Left ventricle myocardium inferior (tissue), 1 donor: Measurements from ENCODE around the gene SULT1C4. TPM values are rescaled to one million over a fixed set of nuclear protein-coding genes. Genes with fewer than 3 reads are reported as not detected.

Experiments
- DNase-seq: peaks from one replicate; pipeline ENCODE4 v3.0.0-alpha.2; 2020
- H3K27ac ChIP-seq: fragments of 200-600 bp; replicated peaks from 2 replicates; pipeline ENCODE4 v1.8.0; 2021
- H3K27me3 ChIP-seq: fragments of 200-600 bp; 2 replicates; pipeline ENCODE4 v1.8.0; 2021; ENCODE audit warnings: low read depth
- H3K36me3 ChIP-seq: fragments of 200-600 bp; 2 replicates; pipeline ENCODE4 v1.8.0; 2021
- H3K4me1 ChIP-seq: fragments of 200-600 bp; 2 replicates; pipeline ENCODE4 v1.8.0; 2021
- H3K4me3 ChIP-seq: fragments of 200-600 bp; 2 replicates; pipeline ENCODE4 v1.8.0; 2021; ENCODE audit warnings: mild to moderate bottlenecking, moderate library complexity
- H3K9me3 ChIP-seq: fragments of 200-600 bp; replicated peaks from 2 replicates; pipeline ENCODE4 v1.8.0; 2021
- intact Hi-C: fragments of 100-400 bp; cut with micrococcal nuclease; formaldehyde crosslinking; loops from one replicate; pipeline ENCODE4 v1.11.0; 2022
- total RNA-seq: library from RNA; stranded (reverse); fragmentation: NEBNext Ultra II Directional; extraction: Animal tissue kit (Norgen Biotek cat#: 25700); gene quantifications from one replicate; pipeline ENCODE4 v1.2.1, GENCODE V29; 2021
- TF ChIP-seq, protein P1 (sequence below): fragments of 200-600 bp; IDR thresholded peaks from 2 replicates; pipeline ENCODE4 v1.8.0; 2021; ENCODE audit warnings: antibody characterized with exemption, mild to moderate bottlenecking, borderline replicate concordance
- donor health status: DM: no; HTN: yes; CAD: no; lungs with severe emphysema.

The SULT1C4 gene
- total RNA-seq, 1 donor from 2014 or later = 2.7 TPM

DNA sequence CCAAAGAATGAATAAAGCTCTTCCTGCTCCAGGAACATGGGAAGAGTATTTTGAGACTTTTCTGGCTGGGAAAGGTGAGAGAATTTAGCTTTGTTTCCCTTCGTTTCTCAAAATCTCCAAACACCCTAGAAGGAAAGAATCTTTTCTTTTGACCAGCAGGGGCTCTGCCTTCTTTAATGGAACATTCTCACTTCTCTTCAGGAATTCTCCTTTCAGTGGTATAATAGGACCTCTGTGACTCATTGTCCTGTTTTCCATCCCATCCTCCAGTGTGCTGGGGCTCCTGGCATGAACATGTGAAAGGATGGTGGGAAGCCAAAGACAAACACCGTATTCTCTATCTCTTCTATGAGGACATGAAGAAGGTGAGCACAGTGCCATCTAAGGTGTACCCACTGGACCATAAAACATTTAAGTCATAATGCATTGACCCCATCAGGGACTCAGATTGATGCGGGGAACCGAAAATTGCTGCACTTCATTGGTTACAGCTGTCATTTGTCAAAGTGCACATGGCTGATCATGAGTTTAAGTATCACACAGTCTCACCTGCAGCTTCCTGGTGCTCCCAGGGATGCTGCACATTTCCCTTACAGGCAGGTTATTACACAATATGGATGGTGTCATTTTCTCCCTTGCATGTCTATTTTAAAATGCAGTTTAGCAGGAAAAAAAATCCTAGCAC, 5.5 kb downstream of the SULT1C4 start:
- Histone ChIP-seq H3K4me1 (peaks cover 15% of the 10 kb centered on the region), H3K27me3 (no peaks in the 10 kb centered on the region), H3K9me3 (no peaks in the 10 kb centered on the region), H3K4me3 (no peak overlapping the region), H3K36me3 (peaks cover 43% of the 10 kb centered on the region), H3K27ac (no peak overlapping the region)
- TF ChIP-seq, protein P1, sequence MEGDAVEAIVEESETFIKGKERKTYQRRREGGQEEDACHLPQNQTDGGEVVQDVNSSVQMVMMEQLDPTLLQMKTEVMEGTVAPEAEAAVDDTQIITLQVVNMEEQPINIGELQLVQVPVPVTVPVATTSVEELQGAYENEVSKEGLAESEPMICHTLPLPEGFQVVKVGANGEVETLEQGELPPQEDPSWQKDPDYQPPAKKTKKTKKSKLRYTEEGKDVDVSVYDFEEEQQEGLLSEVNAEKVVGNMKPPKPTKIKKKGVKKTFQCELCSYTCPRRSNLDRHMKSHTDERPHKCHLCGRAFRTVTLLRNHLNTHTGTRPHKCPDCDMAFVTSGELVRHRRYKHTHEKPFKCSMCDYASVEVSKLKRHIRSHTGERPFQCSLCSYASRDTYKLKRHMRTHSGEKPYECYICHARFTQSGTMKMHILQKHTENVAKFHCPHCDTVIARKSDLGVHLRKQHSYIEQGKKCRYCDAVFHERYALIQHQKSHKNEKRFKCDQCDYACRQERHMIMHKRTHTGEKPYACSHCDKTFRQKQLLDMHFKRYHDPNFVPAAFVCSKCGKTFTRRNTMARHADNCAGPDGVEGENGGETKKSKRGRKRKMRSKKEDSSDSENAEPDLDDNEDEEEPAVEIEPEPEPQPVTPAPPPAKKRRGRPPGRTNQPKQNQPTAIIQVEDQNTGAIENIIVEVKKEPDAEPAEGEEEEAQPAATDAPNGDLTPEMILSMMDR = no peak
- no peak for DNase-seq
- intact Hi-C loops = no loop called here

DNA sequence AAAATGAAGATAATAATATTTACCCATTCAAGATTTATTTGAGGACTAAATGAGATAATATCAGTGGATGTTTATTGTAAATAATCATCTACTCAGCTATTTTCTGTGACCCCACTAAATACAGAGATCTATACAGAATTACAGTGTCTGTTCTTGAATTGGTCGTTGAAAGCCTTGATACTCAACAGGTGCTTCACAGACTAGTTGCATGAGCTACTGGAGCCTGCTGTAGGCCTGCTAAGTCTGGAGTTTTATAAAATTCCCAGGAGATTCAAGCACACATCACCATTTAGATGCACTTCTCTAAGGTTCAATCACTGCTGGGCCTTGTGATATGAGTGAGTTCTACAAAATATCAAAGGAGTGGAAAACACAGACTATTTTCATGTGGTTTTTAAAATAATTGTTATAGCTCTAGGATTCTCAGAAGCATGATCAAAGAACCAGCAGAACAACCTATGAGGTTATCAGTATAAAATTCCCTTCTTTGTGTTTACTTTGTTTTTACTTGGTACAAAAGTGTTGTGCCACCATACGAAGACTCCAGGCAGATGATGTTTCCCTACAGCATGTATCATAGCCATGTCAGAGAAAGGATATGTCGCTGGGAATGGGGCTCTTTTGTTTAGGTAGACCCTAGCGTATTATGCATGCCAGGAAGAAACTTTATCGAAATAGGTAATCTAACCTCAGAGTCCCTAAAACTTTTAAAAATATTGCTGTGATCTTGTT, 7.1 kb downstream of the SULT1C4 start:
- TF ChIP-seq, protein P1 = no peak
- no peak for DNase-seq
- H3K27me3 ChIP-seq = no peaks in the 10 kb centered on the region
- peaks cover 1% of the 10 kb centered on the region for H3K4me1 ChIP-seq
- no peak overlapping the region for H3K4me3 ChIP-seq
- H3K9me3 ChIP-seq = no peaks in the 10 kb centered on the region
- H3K36me3 ChIP-seq = peaks cover 49% of the 10 kb centered on the region
- intact Hi-C loops = no loop called here
- no peak overlapping the region for H3K27ac ChIP-seq

DNA sequence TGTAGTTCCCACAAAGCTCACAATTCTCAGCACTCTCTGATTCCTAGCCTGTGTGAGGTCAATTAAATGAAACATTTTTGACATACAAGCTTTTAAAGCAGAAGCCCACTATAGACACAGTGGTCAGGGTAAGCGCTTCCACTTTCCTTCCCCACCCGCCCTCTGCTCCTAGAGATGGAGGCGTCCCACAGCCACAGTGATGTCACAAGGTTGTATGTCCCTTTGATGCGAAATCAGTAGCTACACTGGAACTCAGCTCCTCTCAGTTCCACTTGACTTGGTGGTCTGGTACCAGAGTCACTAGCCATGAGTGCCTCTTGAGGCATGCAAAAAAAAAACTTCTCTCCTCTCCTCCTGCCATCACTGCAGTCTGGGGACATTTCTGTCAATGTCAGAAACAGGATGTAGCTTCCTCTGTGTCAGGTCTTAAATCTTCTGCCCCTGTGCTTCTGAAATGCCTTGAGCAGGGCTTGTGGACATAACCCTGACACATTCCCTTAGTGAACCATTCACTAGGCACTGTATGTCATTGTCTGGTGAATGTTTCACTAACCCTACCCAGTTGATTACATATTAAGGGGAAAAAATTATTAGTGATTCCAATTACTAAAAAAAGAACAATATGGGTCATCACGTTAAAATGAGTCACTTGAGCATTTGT, 7.8 kb downstream of the SULT1C4 start:
- DNase-seq = no peak
- peaks cover 49% of the 10 kb centered on the region for H3K36me3 ChIP-seq
- no peak overlapping the region for H3K4me3 ChIP-seq
- H3K27ac ChIP-seq = no peak overlapping the region
- TF ChIP-seq, protein P1 = no peak
- H3K9me3 ChIP-seq = no peaks in the 10 kb centered on the region
- H3K27me3 ChIP-seq = no peaks in the 10 kb centered on the region
- intact Hi-C loops = no loop called here
- no peaks in the 10 kb centered on the region for H3K4me1 ChIP-seq

DNA sequence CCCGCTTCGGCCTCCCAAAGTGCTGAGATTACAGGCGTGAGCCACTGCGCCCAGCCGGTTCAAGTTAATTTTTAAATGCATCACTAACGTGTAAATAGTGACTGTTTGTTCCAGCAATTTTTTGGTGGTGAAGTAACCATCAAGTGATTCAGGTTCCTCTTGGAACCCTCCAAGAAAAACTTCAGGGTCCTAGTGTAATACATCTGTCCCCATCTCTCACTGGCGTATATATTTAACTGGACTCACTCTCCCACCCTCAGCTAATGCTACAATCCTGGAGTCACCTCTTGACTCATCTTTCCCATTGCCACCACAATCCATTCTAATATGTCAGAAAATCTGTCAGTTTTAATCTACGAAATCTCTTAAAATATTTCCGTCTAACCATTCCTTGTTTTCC, 10.3 kb downstream of the SULT1C4 start:
- H3K27ac ChIP-seq = no peak overlapping the region
- no peak for DNase-seq
- peaks cover 20% of the 10 kb centered on the region for H3K9me3 ChIP-seq
- intact Hi-C loops = no loop called here
- TF ChIP-seq, protein P1 = no peak
- no peaks in the 10 kb centered on the region for H3K4me1 ChIP-seq
- H3K36me3 ChIP-seq = peaks cover 40% of the 10 kb centered on the region
- H3K27me3 ChIP-seq = no peaks in the 10 kb centered on the region
- H3K4me3 ChIP-seq = no peak overlapping the region

DNA sequence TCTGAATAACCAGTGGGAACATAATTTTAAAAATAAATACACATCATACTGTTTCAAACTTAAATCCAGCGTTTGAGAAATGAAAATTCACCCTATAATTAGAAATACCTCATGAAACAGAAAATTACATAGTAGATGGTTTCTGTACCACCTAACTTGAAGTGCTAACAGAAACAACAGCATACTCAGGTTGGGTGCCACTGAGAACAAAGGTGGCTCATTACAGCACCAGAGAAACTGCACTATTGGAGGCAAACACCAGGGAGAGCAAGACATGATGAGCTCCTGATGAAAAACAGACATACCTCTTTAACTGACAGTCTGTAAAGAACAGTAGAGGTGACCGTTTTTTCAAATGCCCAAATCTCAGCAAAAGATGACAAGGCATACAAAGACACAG, 12.6 kb downstream of the SULT1C4 start:
- H3K27me3 ChIP-seq = no peaks in the 10 kb centered on the region
- no peak overlapping the region for H3K27ac ChIP-seq
- no peak for DNase-seq
- TF ChIP-seq, protein P1 = no peak
- intact Hi-C loops = no loop called here
- H3K4me1 ChIP-seq = no peaks in the 10 kb centered on the region
- H3K36me3 ChIP-seq = peaks cover 26% of the 10 kb centered on the region
- H3K4me3 ChIP-seq = no peak overlapping the region
- H3K9me3 ChIP-seq = peaks cover 42% of the 10 kb centered on the region
